ENCODE measurements around the gene HPSE2. TPM values are rescaled to one million over a fixed set of nuclear protein-coding genes. Genes with fewer than 3 reads are reported as not detected.

The HPSE2 gene
- total RNA-seq, 1 experiment from 2014 or later, result 0.20 TPM

DNA sequence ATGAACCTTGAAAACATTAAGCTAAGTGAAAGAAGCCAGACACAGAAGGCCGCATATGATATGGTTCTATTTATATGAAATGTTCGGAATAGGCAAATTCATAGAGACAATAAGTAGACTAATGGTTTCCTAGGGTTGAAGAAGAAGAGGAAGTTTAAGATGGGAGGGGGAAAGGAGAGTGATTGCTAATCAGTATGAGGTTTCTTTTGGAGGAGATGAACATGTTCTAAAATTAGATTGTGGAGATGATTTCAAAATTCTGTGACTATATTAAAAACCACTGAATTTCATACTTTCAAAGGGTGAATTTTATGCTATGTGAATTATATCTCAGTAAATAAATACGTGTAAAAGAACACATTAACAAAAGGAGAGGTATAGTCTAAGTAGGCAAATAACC lies 612.5 kb downstream of the HPSE2 start:
- H2BK5ac ChIP-seq (ENCODE audit: insufficient read length, low read length), result no peak overlapping the region
- no peak overlapping the region for H2BK120ac ChIP-seq (ENCODE audit: low read depth, low read length, poor library complexity, severe bottlenecking)
- no peaks in the 10 kb centered on the region for H3K79me1 ChIP-seq (ENCODE audit: insufficient read depth, low read depth, low read length, poor library complexity, severe bottlenecking)
- Mint-ChIP-seq H3K4me1 (peaks cover 29 to 37% of the 10 kb centered on the region in 2 experiments), H3K36me3 (ENCODE audit: insufficient read depth in 1 of 3, low read depth in 3 of 3) (peaks cover 0 to 2% (median 0%) of the 10 kb centered on the region in 3 experiments; a peak in 1 of 7 replicates), H3K9me3 (peaks cover 0 to 5% of the 10 kb centered on the region in 2 experiments; a peak in 1 of 5 replicates), H3K4me3 (no peak overlapping the region), H3K27me3 (ENCODE audit: low read depth) (no peaks in the 10 kb centered on the region), H3K27ac (no peak overlapping the region)
- H3K4me1 ChIP-seq (ENCODE audit: insufficient read depth, low read length), result peaks cover 6% of the 10 kb centered on the region; the same call in 1 of the 2 replicates
- H3K27ac ChIP-seq (ENCODE audit: insufficient read length, low read depth, low read length), result no peak overlapping the region
- H3K4ac ChIP-seq (ENCODE audit: low read depth, low read length), result no peak overlapping the region
- H3K56ac ChIP-seq (ENCODE audit: insufficient read length, low read depth, low read length), result no peak overlapping the region
- no CpG with 5 or more reads among the region's 3 CpGs for WGBS (ENCODE audit: extremely low coverage, insufficient read length, low lambda C conversion rate)
- H2AK5ac ChIP-seq (ENCODE audit: insufficient read length, low read length), result no peak overlapping the region
- H3T11ph ChIP-seq (ENCODE audit: low read length), result no peak overlapping the region
- TF ChIP-seq, protein P1, sequence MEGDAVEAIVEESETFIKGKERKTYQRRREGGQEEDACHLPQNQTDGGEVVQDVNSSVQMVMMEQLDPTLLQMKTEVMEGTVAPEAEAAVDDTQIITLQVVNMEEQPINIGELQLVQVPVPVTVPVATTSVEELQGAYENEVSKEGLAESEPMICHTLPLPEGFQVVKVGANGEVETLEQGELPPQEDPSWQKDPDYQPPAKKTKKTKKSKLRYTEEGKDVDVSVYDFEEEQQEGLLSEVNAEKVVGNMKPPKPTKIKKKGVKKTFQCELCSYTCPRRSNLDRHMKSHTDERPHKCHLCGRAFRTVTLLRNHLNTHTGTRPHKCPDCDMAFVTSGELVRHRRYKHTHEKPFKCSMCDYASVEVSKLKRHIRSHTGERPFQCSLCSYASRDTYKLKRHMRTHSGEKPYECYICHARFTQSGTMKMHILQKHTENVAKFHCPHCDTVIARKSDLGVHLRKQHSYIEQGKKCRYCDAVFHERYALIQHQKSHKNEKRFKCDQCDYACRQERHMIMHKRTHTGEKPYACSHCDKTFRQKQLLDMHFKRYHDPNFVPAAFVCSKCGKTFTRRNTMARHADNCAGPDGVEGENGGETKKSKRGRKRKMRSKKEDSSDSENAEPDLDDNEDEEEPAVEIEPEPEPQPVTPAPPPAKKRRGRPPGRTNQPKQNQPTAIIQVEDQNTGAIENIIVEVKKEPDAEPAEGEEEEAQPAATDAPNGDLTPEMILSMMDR (conservative IDR thresholded peaks at IDR 0.05), result no peak
- H2BK20ac ChIP-seq (ENCODE audit: low read depth, low read length, poor library complexity, severe bottlenecking), result no peak overlapping the region
- DNase-seq, result no peak
- H2BK15ac ChIP-seq (ENCODE audit: low read depth, low read length), result no peak overlapping the region
- no peak overlapping the region for H3K9ac ChIP-seq (ENCODE audit: extremely low read depth, insufficient read length, low read length)
- no peaks in the 10 kb centered on the region for H3K79me2 ChIP-seq (ENCODE audit: insufficient read depth, low read length)
- H4K5ac ChIP-seq (ENCODE audit: insufficient read length, low read depth, low read length), result no peak overlapping the region
- H2AFZ ChIP-seq (ENCODE audit: low read length), result no peak overlapping the region
- H3K4me2 ChIP-seq (ENCODE audit: insufficient read depth, insufficient read length, low read length), result no peak overlapping the region
- no peaks in the 10 kb centered on the region for H3K9me3 ChIP-seq (ENCODE audit: control insufficient read depth, low read depth, low read length)
- H3K18ac ChIP-seq (ENCODE audit: insufficient read length, low read depth, low read length), result no peak overlapping the region
- H3K27me3 ChIP-seq (ENCODE audit: insufficient read depth, low read length), result no peaks in the 10 kb centered on the region
- no peak overlapping the region for H4K91ac ChIP-seq (ENCODE audit: insufficient read length, low read depth, low read length)
- H2BK12ac ChIP-seq (ENCODE audit: insufficient read length, low read depth, low read length), result no peak overlapping the region
- H3K23me2 ChIP-seq (ENCODE audit: insufficient read length, low read depth, low read length, poor library complexity, severe bottlenecking), result no peaks in the 10 kb centered on the region
- no peak overlapping the region for H3K14ac ChIP-seq (ENCODE audit: insufficient read depth, low read length)
- no peak overlapping the region for H3K23ac ChIP-seq (ENCODE audit: insufficient read length, low read depth, low read length)
- H4K8ac ChIP-seq (replicated peaks; ENCODE audit: insufficient read length, low read depth, low read length), result no peak overlapping the region
- H4K20me1 ChIP-seq (ENCODE audit: control insufficient read depth, insufficient read depth, insufficient read length), result no peaks in the 10 kb centered on the region
